PC-3 (cell line): ENCODE data around the gene PPM1L. TPM values are rescaled to one million over a fixed set of nuclear protein-coding genes. Genes with fewer than 3 reads are reported as not detected.

Source experiments
- ATAC-seq: fragments of 200-7000 bp; cut with Tn5 transposase; 2 replicates; pipeline ENCODE4 v1.9.1; 2020; ENCODE audit warnings: mild to moderate bottlenecking, moderate library complexity
- BruUV-seq: library from RNA; stranded (reverse); fragments of 400-500 nt; replicated peaks from 2 replicates; lab custom pipeline; 2021; lab: Mats Ljungman, UMichigan
- CTCF ChIA-PET: fragments of 300-600 bp; sonication (Branson Sonifier 250); formaldehyde crosslinking; loops from one replicate; lab custom pipeline; 2022; ENCODE audit warnings: antibody characterized with exemption; lab: Charles Lee
- POLR2A ChIA-PET: fragments of 300-600 bp; sonication (Branson Sonifier 250); formaldehyde crosslinking; loops from one replicate; lab custom pipeline; 2022; ENCODE audit warnings: antibody characterized with exemption; ENCODE audit not compliant: unreplicated experiment; lab: Charles Lee
- DNase-seq: peaks from one replicate; pipeline ENCODE4 v3.0.0-alpha.2; 2015
- H2AFZ ChIP-seq: fragments of 300-600 bp; sonication (generic); 2 replicates; pipeline ENCODE4 v1.6.0; 2016; ENCODE audit warnings: antibody characterized with exemption, low read length
- H3F3A ChIP-seq: fragments of 300-600 bp; sonication (generic); one replicate; pipeline ENCODE4 v1.6.0; 2017; ENCODE audit warnings: antibody characterized with exemption, low read length, control low read depth, mild to moderate bottlenecking; ENCODE audit not compliant: unreplicated experiment
- H3K27ac ChIP-seq: fragments of 300-600 bp; sonication (generic); 2 replicates; pipeline ENCODE4 v1.5.1; 2016; ENCODE audit warnings: mild to moderate bottlenecking, low read length
- H3K27me3 ChIP-seq: fragments of 300-600 bp; sonication (generic); 2 replicates; pipeline ENCODE4 v1.6.1; 2016; ENCODE audit warnings: low read length, mixed read lengths
- H3K36me3 ChIP-seq: fragments of 300-600 bp; sonication (generic); 2 replicates; pipeline ENCODE4 v1.6.1; 2016; ENCODE audit warnings: low read depth, mixed run types, low read length, mixed read lengths
- H3K4me1 ChIP-seq: fragments of 300-600 bp; sonication (generic); 2 replicates; pipeline ENCODE4 v1.5.1; 2016; ENCODE audit warnings: low read length; ENCODE audit not compliant: insufficient read depth
- H3K4me2 ChIP-seq: fragments of 300-600 bp; sonication (generic); 2 replicates; pipeline ENCODE4 v1.6.0; 2016; ENCODE audit warnings: low read length
- H3K4me3 ChIP-seq: fragments of 300-600 bp; sonication (generic); 2 replicates; pipeline ENCODE4 v1.5.1; 2016; ENCODE audit warnings: mild to moderate bottlenecking, low read length, mixed read lengths
- H3K79me2 ChIP-seq: fragments of 300-600 bp; sonication (generic); 2 replicates; pipeline ENCODE4 v1.6.1; 2017; ENCODE audit warnings: low read length, mixed read lengths
- H3K9ac ChIP-seq: fragments of 300-600 bp; sonication (generic); 2 replicates; pipeline ENCODE4 v1.6.0; 2016; ENCODE audit warnings: mild to moderate bottlenecking, low read length
- H3K9me2 ChIP-seq: fragments of 300-600 bp; sonication (generic); replicated peaks from 2 replicates; pipeline ENCODE4 v1.6.1; 2016; ENCODE audit warnings: mixed run types, low read length, mixed read lengths
- H3K9me3 ChIP-seq: fragments of 300-600 bp; sonication (generic); 2 replicates; pipeline ENCODE4 v1.6.1; 2016; ENCODE audit warnings: low read length, mixed read lengths
- H4K20me1 ChIP-seq: fragments of 300-600 bp; sonication (generic); 2 replicates; pipeline ENCODE4 v1.6.1; 2016; ENCODE audit warnings: low read length, mixed read lengths
- CTCF ChIP-seq: fragments of 300-600 bp; sonication (generic); conservative IDR thresholded peaks from 2 replicates; pipeline ENCODE4 v1.5.1; 2017; ENCODE audit warnings: antibody characterized with exemption, low read depth, mild to moderate bottlenecking, low read length
- EZH2 ChIP-seq: fragments of 300-600 bp; sonication (generic); IDR thresholded peaks from one replicate; pipeline ENCODE4 v1.6.1; 2017; ENCODE audit warnings: antibody characterized with exemption, mild to moderate bottlenecking, low read length; ENCODE audit not compliant: unreplicated experiment
- EZH2phosphoT487 ChIP-seq: fragments of 300-600 bp; sonication (generic); IDR thresholded peaks from 2 replicates; pipeline ENCODE4 v1.6.1; 2018; ENCODE audit warnings: mild to moderate bottlenecking, antibody characterized with exemption, low read length, borderline replicate concordance
- intact Hi-C: fragments of 100-400 bp; cut with micrococcal nuclease; formaldehyde crosslinking; loops from 2 replicates; pipeline ENCODE4 v1.9.0; 2023
- total RNA-seq: library from RNA; depleted of rRNA; stranded (reverse); fragments of >200 nt; gene quantifications from 2 replicates; pipeline ENCODE4 v1.2.3, GENCODE V29; 2014

Gene PPM1L
- total RNA-seq, 1 experiment from 2014 or later = 7.0 TPM

- BruUV-seq = no TSS peak
- Histone ChIP-seq H3K27me3 (no peaks in the 10 kb centered on the region), H3K9me2 (no peaks in the 10 kb centered on the region), H4K20me1 (no peaks in the 10 kb centered on the region), H3K79me2 (no peaks in the 10 kb centered on the region), H3K9me3 (no peaks in the 10 kb centered on the region), H3K9ac (no peak overlapping the region), H2AFZ (no peak overlapping the region), H3F3A (no peaks in the 10 kb centered on the region), H3K27ac (no peak overlapping the region), H3K4me3 (no peak overlapping the region), H3K36me3 (no peaks in the 10 kb centered on the region), H3K4me1 (no peaks in the 10 kb centered on the region), H3K4me2 (no peak overlapping the region)
- ChIA-PET CTCF (no interaction called here), POLR2A (no interaction called here)
- intact Hi-C loops = no loop called here
- no peak for DNase-seq
- no peak for ATAC-seq
- no peak for TF ChIP-seq EZH2phosphoT487
- no peak for TF ChIP-seq EZH2
- TF ChIP-seq CTCF = no peak
These were observed 86.3 kb downstream of the PPM1L start for GRCh38 chr3:160842021-160843005.

- no peaks in the 10 kb centered on the region for H3K36me3 ChIP-seq
- H3F3A ChIP-seq = no peaks in the 10 kb centered on the region
- ChIA-PET CTCF (no interaction called here), POLR2A (no interaction called here)
- intact Hi-C loops = no loop called here
- no peaks in the 10 kb centered on the region for H4K20me1 ChIP-seq
- no peak overlapping the region for H3K4me3 ChIP-seq
- H3K79me2 ChIP-seq = no peaks in the 10 kb centered on the region
- H3K4me1 ChIP-seq = no peaks in the 10 kb centered on the region
- TF ChIP-seq EZH2phosphoT487 (no peak), CTCF (no peak), EZH2 (no peak)
- H3K27ac ChIP-seq = no peak overlapping the region
- no peak for DNase-seq
- no peak overlapping the region for H3K4me2 ChIP-seq
- BruUV-seq = no TSS peak
- no peak for ATAC-seq
- H3K9ac ChIP-seq = no peak overlapping the region
- no peaks in the 10 kb centered on the region for H3K27me3 ChIP-seq
- H2AFZ ChIP-seq = no peak overlapping the region
- no peaks in the 10 kb centered on the region for H3K9me3 ChIP-seq
- H3K9me2 ChIP-seq = no peaks in the 10 kb centered on the region
These were observed 95.7 kb downstream of the PPM1L start for GRCh38 chr3:160851629-160852210.

GRCh38 chr3:160852856-160853255 is 96.8 kb downstream of the PPM1L start:
- ATAC-seq (no peak), DNase-seq (no peak)
- Histone ChIP-seq H3K4me1 (no peaks in the 10 kb centered on the region), H3K9me3 (no peaks in the 10 kb centered on the region), H3K27ac (no peak overlapping the region), H3K79me2 (no peaks in the 10 kb centered on the region), H3K36me3 (no peaks in the 10 kb centered on the region), H3K9me2 (no peaks in the 10 kb centered on the region), H3K4me2 (no peak overlapping the region), H3K4me3 (no peak overlapping the region), H3K9ac (no peak overlapping the region), H2AFZ (no peak overlapping the region), H3F3A (no peaks in the 10 kb centered on the region), H3K27me3 (no peaks in the 10 kb centered on the region), H4K20me1 (no peaks in the 10 kb centered on the region)
- TF ChIP-seq EZH2 = no peak
- TF ChIP-seq CTCF = no peak
- no peak for TF ChIP-seq EZH2phosphoT487
- ChIA-PET CTCF (no interaction called here), POLR2A (no interaction called here)
- BruUV-seq = no TSS peak
- intact Hi-C loops = no loop called here
